Muscle of leg (tissue), 11 donors: Measurements from ENCODE around the gene TMC8. TPM values are rescaled to one million over a fixed set of nuclear protein-coding genes. Genes with fewer than 3 reads are reported as not detected.

Source experiments
- DNase-seq: peaks from one replicate; pipeline ENCODE4 v3.0.0; 2013
- H3K27ac ChIP-seq: one replicate; pipeline ENCODE4 v1.5.1; 2013; ENCODE audit warnings: mild to moderate bottlenecking, low read length, control low read depth
- H3K27me3 ChIP-seq: one replicate; pipeline ENCODE4 v1.6.1; 2013; ENCODE audit warnings: low read length; ENCODE audit not compliant: control insufficient read depth, insufficient read depth
- H3K36me3 ChIP-seq: one replicate; pipeline ENCODE4 v1.6.1; 2013; ENCODE audit warnings: low read length; ENCODE audit not compliant: control insufficient read depth, insufficient read depth
- H3K4me1 ChIP-seq: one replicate; pipeline ENCODE4 v1.6.1; 2013; ENCODE audit warnings: low read length; ENCODE audit not compliant: control insufficient read depth, insufficient read depth
- H3K4me3 ChIP-seq: one replicate; pipeline ENCODE4 v1.5.1; 2013; ENCODE audit warnings: low read length, control low read depth
- H3K9me3 ChIP-seq: replicated peaks from 2 replicates; pipeline ENCODE4 v1.6.1; 2013; ENCODE audit warnings: low read depth, low read length; ENCODE audit not compliant: control insufficient read depth
- WGBS: methylation state at CpG from one replicate; pipeline ENCODE4 v1.1.5; 2013; ENCODE audit warnings: missing lambda C conversion rate; ENCODE audit not compliant: insufficient coverage; 5-methylcytosine and 5-hydroxymethylcytosine counted together
- polyA plus RNA-seq, 8 donors: library from polyadenylated mRNA; unstranded; fragments of 120-200 nt; gene quantifications; one replicate each; pipeline versions ENCODE4 v1.2.1 to v1.2.3, GENCODE V29; 2013; ENCODE audit warnings: inconsistent platforms in 1 of 8, low replicate concordance in 1 of 8; ENCODE audit not compliant: insufficient read length in 8 of 8, insufficient read depth in 1 of 8
- total RNA-seq: library from RNA; stranded (reverse); fragments of 120-200 nt; gene quantifications from one replicate; pipeline ENCODE4 v1.2.4, GENCODE V29; 2013

TMC8 gene
- total and polyA plus RNA-seq, 9 donors, result 1.2 to 3.8 (median 2.6) TPM

- DNase-seq, result no peak
- Histone ChIP-seq H3K4me3 (no peak overlapping the region), H3K36me3 (peaks cover 53% of the 10 kb centered on the region), H3K4me1 (peaks cover 45% of the 10 kb centered on the region), H3K9me3 (no peaks in the 10 kb centered on the region), H3K27ac (no peak overlapping the region), H3K27me3 (peaks cover 2% of the 10 kb centered on the region)
- 94% methylated on average over 5 of the region's 5 CpGs for WGBS
These were observed 7.2 kb upstream of the TMC8 start for GRCh38 chr17:78123258-78123929.

- no peak overlapping the region for H3K27ac ChIP-seq
- H3K4me3 ChIP-seq, result no peak overlapping the region
- no peaks in the 10 kb centered on the region for H3K9me3 ChIP-seq
- WGBS, result 82% methylated on average over 29 of the region's 30 CpGs
- DNase-seq, result no peak
- H3K36me3 ChIP-seq, result peaks cover 50% of the 10 kb centered on the region
- H3K4me1 ChIP-seq, result peaks cover 52% of the 10 kb centered on the region
- H3K27me3 ChIP-seq, result peaks cover 7% of the 10 kb centered on the region
These were observed 6.3 kb upstream of the TMC8 start for GRCh38 chr17:78124081-78124835.

GRCh38 chr17:78124836-78125137 lies 5.8 kb upstream of the TMC8 start:
- no peak overlapping the region for H3K27ac ChIP-seq
- DNase-seq, result no peak
- H3K27me3 ChIP-seq, result peaks cover 12% of the 10 kb centered on the region
- H3K9me3 ChIP-seq, result no peaks in the 10 kb centered on the region
- H3K4me1 ChIP-seq, result peaks cover 58% of the 10 kb centered on the region
- WGBS, result 71% methylated on average over 11 of the region's 12 CpGs
- peaks cover 47% of the 10 kb centered on the region for H3K36me3 ChIP-seq
- H3K4me3 ChIP-seq, result no peak overlapping the region

DNA sequence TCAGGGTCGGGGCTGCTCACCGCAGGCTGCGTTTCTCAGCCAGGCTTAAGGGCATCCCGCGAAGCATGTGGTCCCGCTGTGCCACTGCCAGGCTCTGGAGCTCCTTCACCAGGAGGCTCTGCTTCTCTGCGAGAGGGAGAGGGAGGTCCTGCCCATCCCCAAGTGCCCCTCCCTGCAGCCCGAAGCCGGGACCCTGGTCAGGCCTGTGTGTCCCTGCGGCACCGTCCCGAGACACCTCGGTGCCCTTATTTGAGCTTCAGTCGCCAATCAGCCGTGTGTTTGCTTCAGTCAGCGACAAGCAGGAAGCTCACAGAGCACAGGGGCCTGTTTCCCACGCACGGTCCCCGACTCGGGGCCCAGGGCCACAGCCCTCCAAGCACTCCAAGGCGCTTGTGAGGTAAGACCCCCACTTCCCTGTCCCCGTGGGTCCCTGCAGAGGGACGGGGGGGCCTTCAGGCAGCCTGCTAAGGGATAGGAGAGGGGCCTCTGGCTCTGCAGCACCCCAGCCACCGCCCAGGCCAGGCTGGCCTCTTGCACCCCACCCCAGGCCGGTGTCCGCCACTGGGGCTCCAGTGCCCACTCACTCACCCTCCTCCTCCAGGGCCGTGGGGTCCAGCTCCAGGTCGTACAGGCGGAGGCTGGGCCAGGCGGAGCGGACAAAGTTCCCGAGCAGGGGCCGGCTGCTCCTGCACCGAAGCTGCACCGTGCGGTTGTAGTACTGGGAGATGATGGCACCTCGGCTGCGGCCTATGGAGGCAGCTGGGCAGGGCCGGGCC lies 5.2 kb upstream of the TMC8 start:
- no peak for DNase-seq
- Histone ChIP-seq H3K9me3 (no peaks in the 10 kb centered on the region), H3K36me3 (peaks cover 47% of the 10 kb centered on the region), H3K27me3 (peaks cover 17% of the 10 kb centered on the region), H3K4me3 (no peak overlapping the region), H3K4me1 (peaks cover 63% of the 10 kb centered on the region), H3K27ac (peak overlapping the region; percentile 69)
- WGBS, result 77% methylated on average over 29 of the region's 39 CpGs

GRCh38 chr17:78125976-78126894 lies 4.3 kb upstream of the TMC8 start:
- no peak overlapping the region for H3K4me3 ChIP-seq
- peaks cover 67% of the 10 kb centered on the region for H3K4me1 ChIP-seq
- H3K27me3 ChIP-seq, result peaks cover 26% of the 10 kb centered on the region
- 43% methylated on average over 20 of the region's 25 CpGs for WGBS
- H3K9me3 ChIP-seq, result no peaks in the 10 kb centered on the region
- H3K27ac ChIP-seq, result peak overlapping the region; percentile 69
- peak; percentile 47 for DNase-seq
- peaks cover 38% of the 10 kb centered on the region for H3K36me3 ChIP-seq

DNA sequence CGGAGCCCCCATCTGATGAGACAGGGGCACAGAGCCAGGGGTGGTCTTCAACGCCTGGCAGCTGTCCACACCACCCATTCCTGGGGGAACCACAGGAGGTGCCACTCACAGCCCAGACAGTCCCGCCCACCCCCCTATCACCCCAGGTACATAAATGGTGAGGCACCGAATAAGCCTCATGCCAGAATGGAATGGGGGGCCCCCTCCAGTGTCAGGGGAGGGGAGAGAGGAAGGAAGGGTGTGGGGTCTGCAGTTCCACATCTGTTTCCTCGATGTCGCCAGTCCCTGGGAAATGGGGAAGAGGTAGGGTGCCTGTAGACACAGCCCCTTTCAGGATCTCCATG lies 3.7 kb upstream of the TMC8 start:
- Histone ChIP-seq H3K27ac (peak overlapping the region; percentile 78), H3K4me3 (peak overlapping the region; percentile 68), H3K36me3 (peaks cover 35% of the 10 kb centered on the region), H3K27me3 (peaks cover 32% of the 10 kb centered on the region), H3K9me3 (no peaks in the 10 kb centered on the region), H3K4me1 (peaks cover 72% of the 10 kb centered on the region)
- WGBS, result 50% methylated on average over 1 of the region's 6 CpGs
- DNase-seq, result no peak

DNA sequence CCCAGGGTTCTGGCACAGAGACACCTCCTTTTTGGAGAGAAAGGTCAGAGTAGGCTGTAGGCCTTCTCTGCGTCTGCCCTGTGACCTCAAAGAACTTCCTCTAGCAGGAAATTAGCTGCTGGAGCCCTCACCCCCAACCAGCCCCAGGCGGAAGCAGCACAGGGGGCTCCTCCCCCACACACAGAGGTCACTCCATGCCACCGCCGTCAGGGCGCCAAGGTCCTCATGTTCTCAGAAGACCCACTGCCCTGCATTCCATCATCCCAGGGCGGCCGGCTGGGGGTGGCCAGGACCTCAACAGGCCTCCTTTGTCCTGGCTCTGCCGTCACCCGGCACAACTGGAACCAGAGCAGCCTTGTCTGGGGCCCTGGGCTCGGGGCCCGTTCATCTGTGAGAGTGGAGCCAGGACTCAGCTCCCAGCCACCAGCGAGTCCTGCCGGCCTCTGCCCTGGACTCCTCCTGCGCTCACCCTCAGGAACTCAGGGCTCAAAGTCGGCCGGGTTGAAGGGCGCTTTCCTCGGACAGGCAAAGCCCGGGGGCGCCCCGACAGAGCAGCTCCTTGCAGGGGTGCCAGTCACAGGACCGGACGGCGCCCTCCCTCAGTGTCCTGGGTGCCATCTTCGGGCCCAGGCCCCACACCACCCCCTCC lies 3.2 kb upstream of the TMC8 start:
- Histone ChIP-seq H3K27ac (peak overlapping the region; percentile 78), H3K4me3 (peak overlapping the region; percentile 68), H3K36me3 (peaks cover 31% of the 10 kb centered on the region), H3K4me1 (peaks cover 77% of the 10 kb centered on the region), H3K9me3 (no peaks in the 10 kb centered on the region), H3K27me3 (peaks cover 35% of the 10 kb centered on the region)
- WGBS, result 20% methylated on average over 24 of the region's 25 CpGs
- peak; percentile 69 for DNase-seq

DNA sequence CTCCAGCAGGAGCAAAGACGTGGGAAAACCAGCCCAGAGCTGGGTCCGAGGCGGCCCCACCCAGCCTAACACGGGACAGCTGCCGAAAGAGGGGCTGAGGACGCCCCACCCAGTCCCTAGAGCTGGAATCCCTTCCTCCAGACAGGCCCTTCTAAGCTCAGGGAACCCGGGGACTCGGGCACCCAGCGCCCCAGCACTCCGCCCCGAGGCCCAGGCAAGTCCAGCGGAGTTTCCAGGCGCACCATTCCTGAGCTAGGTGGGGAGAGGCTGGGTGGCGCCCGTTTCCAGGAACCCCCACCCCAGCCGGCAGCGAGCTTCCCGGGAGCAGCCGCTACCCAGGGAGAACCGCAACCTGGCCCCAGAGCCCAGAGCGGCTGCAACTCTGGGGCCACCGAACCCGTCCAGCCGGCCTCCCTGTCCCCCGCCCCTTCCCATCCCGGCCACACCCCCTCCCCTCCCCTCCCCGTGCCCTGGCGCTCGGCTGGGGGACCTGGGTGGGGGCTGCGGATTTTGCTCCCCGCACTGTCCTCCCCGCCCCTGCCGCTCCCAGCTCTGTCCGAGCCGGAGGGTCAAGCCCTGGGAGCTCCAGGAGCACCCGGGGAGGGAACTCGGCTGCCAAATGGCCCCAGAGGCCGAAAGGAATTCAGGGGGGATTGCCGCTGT lies 2.6 kb upstream of the TMC8 start:
- H3K27me3 ChIP-seq, result peaks cover 38% of the 10 kb centered on the region
- DNase-seq, result no peak
- 3% methylated on average over 16 of the region's 39 CpGs for WGBS
- peak overlapping the region; percentile 78 for H3K27ac ChIP-seq
- no peaks in the 10 kb centered on the region for H3K9me3 ChIP-seq
- H3K4me3 ChIP-seq, result peak overlapping the region; percentile 68
- peaks cover 26% of the 10 kb centered on the region for H3K36me3 ChIP-seq
- peaks cover 81% of the 10 kb centered on the region for H3K4me1 ChIP-seq
